Placental epithelial cell (primary cell): ENCODE results near the gene ZBTB4. TPM values are rescaled to one million over a fixed set of nuclear protein-coding genes. Genes with fewer than 3 reads are reported as not detected.

ENCODE experiments used
- total RNA-seq: library from RNA; depleted of rRNA; stranded (reverse); fragments of >200 nt; gene quantifications from 2 replicates; pipeline ENCODE4 v1.2.3, GENCODE V29; 2012

The ZBTB4 gene, protein sequence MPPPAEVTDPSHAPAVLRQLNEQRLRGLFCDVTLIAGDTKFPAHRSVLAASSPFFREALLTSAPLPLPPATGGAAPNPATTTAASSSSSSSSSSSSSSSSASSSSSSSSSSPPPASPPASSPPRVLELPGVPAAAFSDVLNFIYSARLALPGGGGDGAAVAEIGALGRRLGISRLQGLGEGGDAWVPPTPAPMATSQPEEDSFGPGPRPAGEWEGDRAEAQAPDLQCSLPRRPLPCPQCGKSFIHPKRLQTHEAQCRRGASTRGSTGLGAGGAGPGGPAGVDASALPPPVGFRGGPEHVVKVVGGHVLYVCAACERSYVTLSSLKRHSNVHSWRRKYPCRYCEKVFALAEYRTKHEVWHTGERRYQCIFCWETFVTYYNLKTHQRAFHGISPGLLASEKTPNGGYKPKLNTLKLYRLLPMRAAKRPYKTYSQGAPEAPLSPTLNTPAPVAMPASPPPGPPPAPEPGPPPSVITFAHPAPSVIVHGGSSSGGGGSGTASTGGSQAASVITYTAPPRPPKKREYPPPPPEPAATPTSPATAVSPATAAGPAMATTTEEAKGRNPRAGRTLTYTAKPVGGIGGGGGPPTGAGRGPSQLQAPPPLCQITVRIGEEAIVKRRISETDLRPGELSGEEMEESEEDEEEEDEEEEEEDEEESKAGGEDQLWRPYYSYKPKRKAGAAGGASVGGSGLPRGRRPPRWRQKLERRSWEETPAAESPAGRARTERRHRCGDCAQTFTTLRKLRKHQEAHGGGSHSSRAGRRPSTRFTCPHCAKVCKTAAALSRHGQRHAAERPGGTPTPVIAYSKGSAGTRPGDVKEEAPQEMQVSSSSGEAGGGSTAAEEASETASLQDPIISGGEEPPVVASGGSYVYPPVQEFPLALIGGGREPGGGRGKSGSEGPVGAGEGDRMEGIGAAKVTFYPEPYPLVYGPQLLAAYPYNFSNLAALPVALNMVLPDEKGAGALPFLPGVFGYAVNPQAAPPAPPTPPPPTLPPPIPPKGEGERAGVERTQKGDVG
- 33.9 and 36.1 TPM in 2 replicates for total RNA-seq

GRCh38 chr17:7479213-7480088, at the start of gene ZBTB4:
TSS of gene ZBTB4 (minus strand) at chr17:7479631. CDS start at chr17:7466801, 12,830 bp downstream.

GRCh38 chr17:7484067-7484918, 4.9 kb upstream of the ZBTB4 start, which contains the start of gene POLR2A:
TSS of gene POLR2A (plus strand) at chr17:7484366.

DNA sequence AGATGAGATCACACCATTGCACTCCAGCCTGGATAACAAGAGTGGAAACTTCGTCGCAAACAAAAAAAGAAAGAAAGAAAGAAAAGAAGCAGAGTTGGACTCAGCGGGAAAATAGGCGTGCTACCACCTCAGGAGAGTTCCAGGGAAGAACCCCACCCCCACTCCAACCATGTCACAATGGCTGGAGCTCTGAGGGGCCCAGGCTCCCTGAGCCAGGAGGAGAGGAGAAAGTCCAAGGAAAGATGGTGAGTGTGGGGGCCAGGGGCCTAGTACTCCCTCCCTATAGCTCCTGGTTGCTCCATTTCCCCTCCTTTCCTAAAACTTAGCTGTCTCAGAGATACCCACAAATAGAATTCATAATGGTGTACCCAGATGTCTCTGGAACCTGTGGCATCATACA, 1.8 kb upstream of the ZBTB4 start, which contains the start of gene SLC35G6:
Gene SLC35G6 (plus strand): TSS at position 172 of the 400 bp plus-strand sequence. CDS start 71 bp downstream, at position 243.

DNA sequence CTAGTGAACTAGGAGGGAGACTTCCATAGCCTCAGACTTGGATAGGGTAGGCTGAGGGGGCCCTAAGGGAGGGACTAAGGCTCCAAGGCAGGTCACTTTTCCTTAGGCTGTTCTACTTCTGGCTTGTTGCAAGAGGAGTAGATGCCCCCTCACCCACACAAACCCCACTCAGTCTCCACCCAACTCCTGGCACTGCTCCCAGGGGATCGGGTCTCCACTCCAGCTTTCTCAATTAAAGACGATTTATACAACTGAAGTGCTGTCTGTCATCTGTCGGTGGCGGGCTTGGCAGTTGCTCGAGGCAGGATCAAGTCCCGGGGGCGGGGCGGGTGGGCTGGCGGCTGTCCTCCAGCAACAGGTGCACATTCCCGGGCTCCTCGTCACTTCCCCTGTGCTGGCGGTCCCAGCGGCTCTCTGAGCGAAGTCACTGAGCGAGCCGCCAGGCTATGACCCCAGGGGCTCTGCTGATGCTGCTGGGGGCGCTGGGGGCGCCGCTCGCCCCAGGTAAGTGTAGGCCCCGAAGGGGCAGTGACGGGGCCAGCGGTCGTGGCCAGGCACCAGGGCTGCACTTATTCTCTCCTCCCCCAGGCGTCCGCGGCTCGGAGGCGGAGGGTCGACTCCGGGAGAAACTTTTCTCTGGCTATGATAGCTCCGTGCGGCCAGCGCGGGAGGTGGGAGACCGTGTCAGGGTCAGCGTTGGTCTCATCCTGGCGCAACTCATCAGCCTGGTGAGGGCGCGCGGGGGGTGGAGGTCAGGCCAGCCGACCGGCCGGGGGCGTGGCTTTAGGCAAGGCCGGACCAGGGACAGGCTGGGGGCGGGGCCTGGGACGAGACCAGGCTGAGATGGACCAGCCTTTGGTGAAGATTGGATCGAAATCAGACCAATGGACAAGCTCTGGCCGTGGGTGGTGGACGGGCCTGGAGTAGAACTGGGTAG, 34.5 kb downstream of the ZBTB4 start, which contains the start of gene CHRNB1:
Gene CHRNB1 (plus strand): TSS at position 380 of the 937 bp plus-strand sequence. CDS start 67 bp downstream, at position 447.

GRCh38 chr17:7439462-7440112, 39.8 kb downstream of the ZBTB4 start, which contains the start of gene FGF11:
TSS of gene FGF11 (plus strand) at chr17:7439512. CDS start at chr17:7439621, 109 bp downstream.

GRCh38 chr17:7428557-7428956, 50.9 kb downstream of the ZBTB4 start, which contains the start of gene SPEM3:
TSS of gene SPEM3 (plus strand) at chr17:7428857. CDS start at chr17:7428903, 46 bp downstream.

GRCh38 chr17:7425316-7425715, 54.1 kb downstream of the ZBTB4 start, which contains the start of gene SPEM2:
TSS of gene SPEM2 (plus strand) at chr17:7425616. CDS start at chr17:7425689, 73 bp downstream.

GRCh38 chr17:7419819-7420610, 59.4 kb downstream of the ZBTB4 start, which contains the start of gene SPEM1:
TSS of gene SPEM1 (plus strand) at chr17:7420324. CDS start at chr17:7420385, 61 bp downstream.

Other genes starting within 250 kb of the ZBTB4 start
- 82.5 and 91.1 TPM in 2 replicates for gene DVL2, start 245.1 kb downstream of the ZBTB4 start, total RNA-seq
- 43.6 and 47.1 TPM in 2 replicates for gene PHF23, start 240.2 kb downstream of the ZBTB4 start, total RNA-seq
- gene GABARAP, start 237.2 kb downstream of the ZBTB4 start, total RNA-seq: 155 and 349 TPM in 2 replicates
- gene CTDNEP1, start 227.9 kb downstream of the ZBTB4 start, total RNA-seq: 28.7 and 34.3 TPM in 2 replicates
- gene ELP5, start 227.4 kb downstream of the ZBTB4 start, total RNA-seq: 31.0 and 42.6 TPM in 2 replicates
- 3.9 and 15.2 TPM in 2 replicates for gene CLDN7, start 217.2 kb downstream of the ZBTB4 start, total RNA-seq
- gene SLC2A4, start 197.9 kb downstream of the ZBTB4 start, total RNA-seq: not detected in 2 replicates
- under 0.01 and 0.11 TPM in 2 replicates for gene YBX2, start 185.0 kb downstream of the ZBTB4 start, total RNA-seq
- 237 and 847 TPM in 2 replicates for gene EIF5A, start 172.0 kb downstream of the ZBTB4 start, total RNA-seq
- gene GPS2, start 164.3 kb downstream of the ZBTB4 start, total RNA-seq: 43.2 and 91.3 TPM in 2 replicates
- 18.9 and 25.1 TPM in 2 replicates for gene NEURL4, start 150.3 kb downstream of the ZBTB4 start, total RNA-seq
- under 0.01 and 0.33 TPM in 2 replicates for gene ACAP1, start 143.1 kb downstream of the ZBTB4 start, total RNA-seq
- gene KCTD11, start 127.5 kb downstream of the ZBTB4 start, total RNA-seq: 9.4 and 12.6 TPM in 2 replicates
- gene TMEM95, start 124.5 kb downstream of the ZBTB4 start, total RNA-seq: not detected in 2 replicates
- gene TNK1, start 98.5 kb downstream of the ZBTB4 start, total RNA-seq: 14.1 and 27.5 TPM in 2 replicates
- 51.8 and 64.1 TPM in 2 replicates for gene PLSCR3, start 85.1 kb downstream of the ZBTB4 start, total RNA-seq
- gene TMEM256, start 75.5 kb downstream of the ZBTB4 start, total RNA-seq: 83.7 and 304 TPM in 2 replicates
- gene NLGN2, start 71.8 kb downstream of the ZBTB4 start, total RNA-seq: 4.9 and 9.8 TPM in 2 replicates
- not detected in 2 replicates for gene SPEM1, start 59.3 kb downstream of the ZBTB4 start, total RNA-seq
- gene SPEM2, start 54.0 kb downstream of the ZBTB4 start, total RNA-seq: not detected in 2 replicates
- gene SPEM3, start 50.8 kb downstream of the ZBTB4 start, total RNA-seq: not detected in 2 replicates
- 8.6 and 16.8 TPM in 2 replicates for gene TMEM102, start 44.2 kb downstream of the ZBTB4 start, total RNA-seq
- 2.1 and 3.9 TPM in 2 replicates for gene FGF11, start 40.1 kb downstream of the ZBTB4 start, total RNA-seq
- gene CHRNB1, start 34.6 kb downstream of the ZBTB4 start, total RNA-seq: 5.7 and 13.0 TPM in 2 replicates
- gene SLC35G6, start 1.8 kb upstream of the ZBTB4 start, total RNA-seq: not detected in 2 replicates
- gene POLR2A, start 4.7 kb upstream of the ZBTB4 start, total RNA-seq: 106 and 112 TPM in 2 replicates
- 3.4 and 3.5 TPM in 2 replicates for gene TNFSF12, start 69.4 kb upstream of the ZBTB4 start, total RNA-seq
- gene TNFSF13, start 79.1 kb upstream of the ZBTB4 start, total RNA-seq: 1.4 and 1.6 TPM in 2 replicates
- 40.0 and 67.6 TPM in 2 replicates for gene SENP3, start 82.3 kb upstream of the ZBTB4 start, total RNA-seq
- gene CD68, start 100.0 kb upstream of the ZBTB4 start, total RNA-seq: 2.4 and 3.3 TPM in 2 replicates
- gene MPDU1, start 104.2 kb upstream of the ZBTB4 start, total RNA-seq: 58.5 and 227 TPM in 2 replicates
- 9.0 and 14.5 TPM in 2 replicates for gene SOX15, start 110.5 kb upstream of the ZBTB4 start, total RNA-seq
- 36.1 TPM in 2 replicates for gene FXR2, start 135.3 kb upstream of the ZBTB4 start, total RNA-seq
- gene SAT2, start 148.2 kb upstream of the ZBTB4 start, total RNA-seq: 16.7 and 38.1 TPM in 2 replicates
- 0.87 and 2.4 TPM in 2 replicates for gene SHBG, start 150.5 kb upstream of the ZBTB4 start, total RNA-seq
- not detected in 2 replicates for gene ATP1B2, start 171.3 kb upstream of the ZBTB4 start, total RNA-seq
- gene TP53, start 207.9 kb upstream of the ZBTB4 start, total RNA-seq: 38.9 and 58.5 TPM in 2 replicates
- gene WRAP53, start 208.8 kb upstream of the ZBTB4 start, total RNA-seq: 4.7 and 7.0 TPM in 2 replicates
- gene EFNB3, start 225.6 kb upstream of the ZBTB4 start, total RNA-seq: 2.2 and 5.9 TPM in 2 replicates
- gene DNAH2, start 238.1 kb upstream of the ZBTB4 start, total RNA-seq: under 0.01 TPM in 1 of 2 replicates, not detected in the other